HepG2 (cell line): Measurements from ENCODE around the gene KLF15. TPM values are rescaled to one million over a fixed set of nuclear protein-coding genes. Genes with fewer than 3 reads are reported as not detected.

Source experiments
- AKNA ChIP-seq: sonication (generic); formaldehyde crosslinking; IDR thresholded peaks from 2 replicates; pipeline ENCODE4 v1.4.0; 2020; ENCODE audit warnings: missing genetic modification reagents, borderline replicate concordance
- BRD4 ChIP-seq: sonication (generic); formaldehyde crosslinking; IDR thresholded peaks from 2 replicates; pipeline ENCODE4 v1.4.0; 2020; ENCODE audit warnings: missing genetic modification reagents
- FOXK1 ChIP-seq: sonication (generic); formaldehyde crosslinking; IDR thresholded peaks from 2 replicates; pipeline ENCODE4 v1.4.0; 2020; ENCODE audit warnings: low read depth, missing genetic modification reagents, borderline replicate concordance
- GLMP ChIP-seq: sonication (generic); formaldehyde crosslinking; IDR thresholded peaks from 2 replicates; pipeline ENCODE4 v1.9.0; 2021; ENCODE audit warnings: missing genetic modification reagents, mild to moderate bottlenecking, borderline replicate concordance
- HMG20B ChIP-seq: conservative IDR thresholded peaks from 2 replicates; pipeline ENCODE4 v1.6.1; 2016; ENCODE audit warnings: missing genetic modification reagents, missing compliant biosample characterization
- HNF4G ChIP-seq, 2 experiments: sonication (generic) in 1 of 2; formaldehyde crosslinking in 1 of 2; IDR thresholded peaks; 2 replicates each; pipeline versions ENCODE4 v1.4.0 to v1.6.1; 2011 to 2020; ENCODE audit warnings: borderline replicate concordance in 2 of 2, low read depth in 2 of 2, mild to moderate bottlenecking in 2 of 2, low read length in 1 of 2, missing genetic modification reagents in 1 of 2, moderate library complexity in 1 of 2
- KLF13 ChIP-seq: sonication (generic); formaldehyde crosslinking; IDR thresholded peaks from 2 replicates; pipeline ENCODE4 v1.4.0; 2020; ENCODE audit warnings: mild to moderate bottlenecking, missing genetic modification reagents
- MBNL3 ChIP-seq: fragments of 250-450 bp; sonication (Bioruptor Pico); conservative IDR thresholded peaks from 2 replicates; pipeline ENCODE4 v1.8.0; 2022; ENCODE audit warnings: mild to moderate bottlenecking, inconsistent platforms
- RARA ChIP-seq: IDR thresholded peaks from 2 replicates; pipeline ENCODE4 v1.6.1; 2016; ENCODE audit warnings: missing genetic modification reagents, missing compliant biosample characterization
- REXO4 ChIP-seq: sonication (generic); formaldehyde crosslinking; IDR thresholded peaks from 2 replicates; pipeline ENCODE4 v1.8.0; 2022; ENCODE audit warnings: missing genetic modification reagents, mild to moderate bottlenecking, borderline replicate concordance
- SETDB1 ChIP-seq: sonication (generic); formaldehyde crosslinking; IDR thresholded peaks from 2 replicates; pipeline ENCODE4 v1.5.1; 2020; ENCODE audit warnings: missing genetic modification reagents, mild to moderate bottlenecking, borderline replicate concordance
- TEAD3 ChIP-seq: optimal IDR thresholded peaks from 2 replicates; pipeline ENCODE3; 2016; ENCODE audit warnings: borderline replicate concordance
- YEATS4 ChIP-seq: sonication (generic); formaldehyde crosslinking; IDR thresholded peaks from 2 replicates; pipeline ENCODE4 v1.4.0; 2020; ENCODE audit warnings: missing genetic modification reagents, borderline replicate concordance
- ZFP82 ChIP-seq: sonication (generic); formaldehyde crosslinking; IDR thresholded peaks from 2 replicates; pipeline ENCODE4 v1.5.1; 2020; ENCODE audit warnings: mild to moderate bottlenecking, missing genetic modification reagents, borderline replicate concordance
- ZFP90 ChIP-seq: sonication (generic); formaldehyde crosslinking; IDR thresholded peaks from 2 replicates; pipeline ENCODE4 v1.8.0; 2022; ENCODE audit warnings: missing genetic modification reagents, mild to moderate bottlenecking, inconsistent platforms, borderline replicate concordance
- ZMYM4 ChIP-seq: sonication (generic); formaldehyde crosslinking; IDR thresholded peaks from 2 replicates; pipeline ENCODE4 v1.8.1; 2023; ENCODE audit warnings: mild to moderate bottlenecking, missing genetic modification reagents
- ZNF546 ChIP-seq: sonication (generic); formaldehyde crosslinking; conservative IDR thresholded peaks from 2 replicates; pipeline ENCODE4 v1.8.1; 2023; ENCODE audit warnings: mild to moderate bottlenecking, missing genetic modification reagents
- ZNF883 ChIP-seq: sonication (generic); formaldehyde crosslinking; IDR thresholded peaks from 2 replicates; pipeline ENCODE4 v1.5.1; 2020; ENCODE audit warnings: mild to moderate bottlenecking, missing genetic modification reagents; ENCODE audit errors: not compliant biosample characterization
- ZSCAN25 ChIP-seq: sonication (generic); formaldehyde crosslinking; IDR thresholded peaks from 2 replicates; pipeline ENCODE4 v1.8.0; 2022; ENCODE audit warnings: mild to moderate bottlenecking, missing genetic modification reagents
- polyA plus RNA-seq, 8 experiments: library from polyadenylated mRNA; depleted of rRNA in 3 of 8; stranded (reverse) in 7 of 8; unstranded in 1 of 8; fragments of >200 nt; fragmentation: Illumina TruSeq in 4 of 8; extraction: Trizol in 4 of 8; gene quantifications; 2 replicates each; pipeline versions ENCODE4 v1.2.1 to v1.2.3, GENCODE V29; 2011 to 2016; ENCODE audit warnings: low read depth in 4 of 8, missing spikeins in 1 of 8, mixed read lengths in 1 of 8; ENCODE audit not compliant: insufficient read depth in 1 of 8
- total RNA-seq, 5 experiments: library from RNA; depleted of rRNA; stranded (reverse); fragments of >200 nt; fragmentation: Illumina TruSeq; extraction: Trizol; gene quantifications; 2 replicates each; pipeline ENCODE4 v1.2.3, GENCODE V29; 2016; ENCODE audit warnings: low read depth in 1 of 5
- TF ChIP-seq, protein P1 (sequence below), 2 experiments: sonication (generic) in 1 of 2; formaldehyde crosslinking in 1 of 2; IDR thresholded peaks; 2 replicates each; pipeline versions ENCODE4 v1.4.0 to v1.6.1; 2018 to 2020; ENCODE audit warnings: missing genetic modification reagents in 2 of 2, borderline replicate concordance in 1 of 2, low read depth in 1 of 2, mild to moderate bottlenecking in 1 of 2, missing biosample characterization in 1 of 2

Gene KLF15
- total and polyA plus RNA-seq, 2 of the 13 experiments (the other 11 are each of a cell fraction or from before 2014, with no cell fraction given): 7.1 to 7.8 TPM

GRCh38 chr3:126389112-126389793 lies 32.0 kb upstream of the KLF15 start (continued):
- TF ChIP-seq, protein P1, sequence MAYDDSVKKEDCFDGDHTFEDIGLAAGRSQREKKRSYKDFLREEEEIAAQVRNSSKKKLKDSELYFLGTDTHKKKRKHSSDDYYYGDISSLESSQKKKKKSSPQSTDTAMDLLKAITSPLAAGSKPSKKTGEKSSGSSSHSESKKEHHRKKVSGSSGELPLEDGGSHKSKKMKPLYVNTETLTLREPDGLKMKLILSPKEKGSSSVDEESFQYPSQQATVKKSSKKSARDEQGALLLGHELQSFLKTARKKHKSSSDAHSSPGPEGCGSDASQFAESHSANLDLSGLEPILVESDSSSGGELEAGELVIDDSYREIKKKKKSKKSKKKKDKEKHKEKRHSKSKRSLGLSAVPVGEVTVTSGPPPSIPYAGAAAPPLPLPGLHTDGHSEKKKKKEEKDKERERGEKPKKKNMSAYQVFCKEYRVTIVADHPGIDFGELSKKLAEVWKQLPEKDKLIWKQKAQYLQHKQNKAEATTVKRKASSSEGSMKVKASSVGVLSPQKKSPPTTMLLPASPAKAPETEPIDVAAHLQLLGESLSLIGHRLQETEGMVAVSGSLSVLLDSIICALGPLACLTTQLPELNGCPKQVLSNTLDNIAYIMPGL (CRISPR knock-in tag; IDR thresholded peaks at IDR 0.05; ENCODE audit: borderline replicate concordance in 1 of 2, low read depth in 1 of 2): peak; percentile 96 to 97
- no peak for TF ChIP-seq ZNF883 (CRISPR knock-in tag)
- no peak; the same call in 1 of the 2 replicates for TF ChIP-seq HNF4G (IDR thresholded peaks at IDR 0.05; ENCODE audit: borderline replicate concordance, low read depth, low read length)
- 0 out of 2 replicates have a peak, but pooled peaks have one; percentile 33 for TF ChIP-seq HNF4G (CRISPR knock-in tag; IDR thresholded peaks at IDR 0.05; ENCODE audit: borderline replicate concordance, low read depth)
- no peak for TF ChIP-seq REXO4 (CRISPR knock-in tag)
- TF ChIP-seq RARA: peak; percentile 38; the same call in 1 of the 2 replicates
- 0 out of 2 replicates have a peak, but pooled peaks have one; percentile 47 for TF ChIP-seq ZFP82 (CRISPR knock-in tag)
- TF ChIP-seq ZFP90 (CRISPR knock-in tag): peak; percentile 70; the same call in 1 of the 2 replicates
- TF ChIP-seq YEATS4: peak; percentile 85; the same call in 1 of the 2 replicates
- TF ChIP-seq KLF13 (CRISPR knock-in tag): peak; percentile 56; the same call in 1 of the 2 replicates
- TF ChIP-seq ZSCAN25 (CRISPR knock-in tag): peak; percentile 66; the same call in 1 of the 2 replicates
- no peak for TF ChIP-seq HMG20B
- no peak for TF ChIP-seq AKNA (CRISPR knock-in tag)
- TF ChIP-seq BRD4 (CRISPR knock-in tag): no peak
- TF ChIP-seq MBNL3 (CRISPR knock-in tag): no peak
- TF ChIP-seq FOXK1 (CRISPR knock-in tag): peak; percentile 77; the same call in 1 of the 2 replicates
- no peak for TF ChIP-seq SETDB1
- peak; percentile 82 for TF ChIP-seq ZMYM4 (CRISPR knock-in tag)
- peak; percentile 66 for TF ChIP-seq TEAD3
- TF ChIP-seq ZNF546 (CRISPR knock-in tag): 0 out of 2 replicates have a peak, but pooled peaks have one; percentile 12
- peak; percentile 74; the same call in 1 of the 2 replicates for TF ChIP-seq GLMP (CRISPR knock-in tag)
